Measurements from ENCODE around the gene ETV7.

Gene ETV7

GRCh38 chr6:36372088-36372487 lies 15.4 kb downstream of the ETV7 start:
- Histone ChIP-seq H3K27ac (ENCODE audit: low read depth, low read length) (no peak overlapping the region), H3K9me3 (ENCODE audit: insufficient read depth, low read length) (no peaks in the 10 kb centered on the region), H3K9me2 (replicated peaks; ENCODE audit: insufficient read depth, low read length) (no peaks in the 10 kb centered on the region), H2AFZ (ENCODE audit: low read depth, low read length, severe bottlenecking) (no peak overlapping the region), H3F3A (ENCODE audit: insufficient read depth) (no peaks in the 10 kb centered on the region), H3K27me3 (ENCODE audit: low read length) (no peaks in the 10 kb centered on the region), H4K20me1 (ENCODE audit: low read depth, low read length) (no peaks in the 10 kb centered on the region), H3K4me2 (ENCODE audit: low read depth, low read length, poor library complexity, severe bottlenecking) (no peak overlapping the region), H3K79me2 (ENCODE audit: insufficient read depth, low read length) (no peaks in the 10 kb centered on the region), H3K9ac (ENCODE audit: low read length) (no peak overlapping the region), H3K4me3 (ENCODE audit: insufficient read depth, low read length, poor library complexity, severe bottlenecking) (no peak overlapping the region), H3K36me3 (ENCODE audit: low read length) (no peaks in the 10 kb centered on the region)
- TF ChIP-seq CTCF (IDR thresholded peaks at IDR 0.05; ENCODE audit: insufficient read depth, low read length, poor library complexity, severe bottlenecking) (no peak), EZH2phosphoT487 (conservative IDR thresholded peaks at IDR 0.05; ENCODE audit: low read length) (no peak)

- Histone ChIP-seq H3K79me2 (ENCODE audit: insufficient read depth, low read length) (no peaks in the 10 kb centered on the region), H3K9me2 (replicated peaks; ENCODE audit: insufficient read depth, low read length) (no peaks in the 10 kb centered on the region), H4K20me1 (ENCODE audit: low read depth, low read length) (no peaks in the 10 kb centered on the region), H3F3A (ENCODE audit: insufficient read depth) (no peaks in the 10 kb centered on the region), H3K27me3 (ENCODE audit: low read length) (no peaks in the 10 kb centered on the region), H3K27ac (ENCODE audit: low read depth, low read length) (no peak overlapping the region), H3K4me2 (ENCODE audit: low read depth, low read length, poor library complexity, severe bottlenecking) (no peak overlapping the region), H3K4me3 (ENCODE audit: insufficient read depth, low read length, poor library complexity, severe bottlenecking) (no peak overlapping the region), H3K9me3 (ENCODE audit: insufficient read depth, low read length) (no peaks in the 10 kb centered on the region), H2AFZ (ENCODE audit: low read depth, low read length, severe bottlenecking) (no peak overlapping the region), H3K9ac (ENCODE audit: low read length) (no peak overlapping the region), H3K36me3 (ENCODE audit: low read length) (no peaks in the 10 kb centered on the region)
- TF ChIP-seq EZH2phosphoT487 (conservative IDR thresholded peaks at IDR 0.05; ENCODE audit: low read length) (no peak), CTCF (IDR thresholded peaks at IDR 0.05; ENCODE audit: insufficient read depth, low read length, poor library complexity, severe bottlenecking) (no peak)
These were observed 16.3 kb downstream of the ETV7 start for GRCh38 chr6:36371211-36371610.

GRCh38 chr6:36370638-36371037 lies 16.8 kb downstream of the ETV7 start:
- Histone ChIP-seq H3K9me2 (replicated peaks; ENCODE audit: insufficient read depth, low read length) (no peaks in the 10 kb centered on the region), H4K20me1 (ENCODE audit: low read depth, low read length) (no peaks in the 10 kb centered on the region), H3K4me2 (ENCODE audit: low read depth, low read length, poor library complexity, severe bottlenecking) (no peak overlapping the region), H3K36me3 (ENCODE audit: low read length) (no peaks in the 10 kb centered on the region), H3K4me3 (ENCODE audit: insufficient read depth, low read length, poor library complexity, severe bottlenecking) (no peak overlapping the region), H3K27me3 (ENCODE audit: low read length) (no peaks in the 10 kb centered on the region), H3K9me3 (ENCODE audit: insufficient read depth, low read length) (no peaks in the 10 kb centered on the region), H3K79me2 (ENCODE audit: insufficient read depth, low read length) (no peaks in the 10 kb centered on the region), H3K27ac (ENCODE audit: low read depth, low read length) (no peak overlapping the region), H3K9ac (ENCODE audit: low read length) (no peak overlapping the region), H3F3A (ENCODE audit: insufficient read depth) (no peaks in the 10 kb centered on the region), H2AFZ (ENCODE audit: low read depth, low read length, severe bottlenecking) (no peak overlapping the region)
- TF ChIP-seq CTCF (IDR thresholded peaks at IDR 0.05; ENCODE audit: insufficient read depth, low read length, poor library complexity, severe bottlenecking): no peak
- no peak for TF ChIP-seq EZH2phosphoT487 (conservative IDR thresholded peaks at IDR 0.05; ENCODE audit: low read length)

Data from SU-DHL-6 (cell line).